HK-2 (cell line): ENCODE data around the gene SLC13A2.

Experiments
- DNase-seq: peaks from one replicate; pipeline ENCODE4 v3.0.0-alpha.2; 2018; ENCODE audit not compliant: unreplicated experiment

Gene SLC13A2

DNA sequence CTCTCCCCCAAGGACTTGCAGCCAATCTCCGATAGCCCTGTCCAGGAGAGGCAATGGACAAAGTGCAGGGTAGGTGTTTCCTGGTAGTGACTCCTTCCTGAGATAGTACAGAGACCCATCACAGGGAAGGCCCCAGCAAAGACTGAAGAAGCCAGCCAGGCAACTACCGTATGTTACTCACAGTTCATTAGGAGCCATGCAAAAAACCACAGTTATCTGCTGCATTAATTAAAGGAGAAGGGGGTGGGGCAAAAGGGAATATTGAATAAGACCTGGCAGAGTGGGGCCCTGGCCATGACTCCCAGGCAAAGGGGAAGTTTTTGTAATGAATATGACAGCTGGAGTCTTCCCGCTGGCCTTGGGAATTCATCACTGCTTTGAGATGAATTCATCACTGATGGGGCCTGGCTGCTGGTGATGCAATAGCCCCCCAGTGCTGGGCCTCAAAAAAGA is 2.5 kb upstream of the SLC13A2 start:
- no peak for DNase-seq

DNA sequence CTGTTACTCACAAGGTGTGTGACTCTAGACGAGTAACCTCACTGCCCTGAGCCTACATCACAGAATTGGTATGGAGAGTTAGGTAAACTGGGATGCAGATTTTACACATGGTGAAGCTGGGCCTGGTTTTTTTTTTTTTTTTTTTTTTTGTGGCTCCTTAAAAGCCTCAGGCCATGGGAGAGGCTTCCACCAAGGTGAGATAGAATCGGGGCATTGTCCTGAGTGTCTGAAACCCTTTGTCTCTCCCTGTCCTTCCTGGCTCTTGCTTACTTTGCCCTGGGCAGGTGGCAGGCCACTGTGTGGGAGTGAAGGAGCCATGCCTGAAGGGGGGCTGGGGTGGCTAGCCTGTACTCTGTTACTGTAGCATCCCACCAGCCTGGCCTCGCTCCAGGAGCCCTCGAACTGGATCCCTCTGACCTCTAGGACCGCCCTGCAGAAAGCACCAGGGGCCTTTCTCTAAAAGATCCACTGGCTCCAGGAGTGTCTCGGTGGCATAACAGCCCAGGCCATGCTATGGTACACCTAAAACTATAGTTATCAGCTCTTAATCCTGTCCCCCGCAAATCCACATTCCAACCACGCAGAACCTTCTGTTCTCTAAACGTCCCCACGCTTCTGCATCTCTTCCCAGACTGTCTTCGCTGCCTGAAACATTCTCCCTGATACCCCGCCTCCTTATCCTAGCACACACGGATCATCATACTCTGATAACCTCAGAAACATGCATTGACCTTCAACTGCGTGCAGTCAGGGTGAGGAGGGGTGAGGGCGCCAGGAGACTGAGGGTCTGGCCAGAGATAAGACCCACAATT is 1.7 kb upstream of the SLC13A2 start:
- no peak for DNase-seq

DNA sequence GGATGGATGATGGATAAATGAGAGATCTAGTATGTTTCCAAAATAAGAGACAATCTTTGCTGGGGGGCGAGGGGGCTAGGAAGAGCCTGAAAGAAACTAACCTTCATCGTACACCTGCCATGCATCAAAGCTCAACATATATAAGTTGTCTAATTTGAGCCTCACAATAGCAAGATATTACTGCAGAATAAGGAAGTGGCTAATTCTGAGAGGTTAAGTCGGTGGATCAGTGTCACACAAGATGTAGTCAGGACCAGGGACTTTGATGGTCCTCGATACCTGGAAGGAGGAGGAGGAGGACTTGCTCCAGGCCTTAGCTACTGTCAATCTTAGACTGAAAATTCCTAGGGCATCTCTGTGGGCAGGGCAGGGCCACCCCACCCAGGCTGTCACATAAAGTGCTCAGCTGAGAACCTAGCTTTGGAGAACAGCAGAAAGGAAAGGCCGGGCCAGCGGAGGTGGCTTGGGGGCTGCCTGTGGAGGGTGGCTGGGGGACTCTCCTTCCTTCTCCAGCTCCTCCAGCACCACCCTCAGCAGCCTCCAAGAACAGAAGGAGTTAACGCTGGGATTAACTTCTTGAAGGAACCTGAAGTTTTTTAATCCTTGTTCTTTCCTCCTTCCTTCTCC is 460 bp upstream of the SLC13A2 start:
- no peak for DNase-seq

DNA sequence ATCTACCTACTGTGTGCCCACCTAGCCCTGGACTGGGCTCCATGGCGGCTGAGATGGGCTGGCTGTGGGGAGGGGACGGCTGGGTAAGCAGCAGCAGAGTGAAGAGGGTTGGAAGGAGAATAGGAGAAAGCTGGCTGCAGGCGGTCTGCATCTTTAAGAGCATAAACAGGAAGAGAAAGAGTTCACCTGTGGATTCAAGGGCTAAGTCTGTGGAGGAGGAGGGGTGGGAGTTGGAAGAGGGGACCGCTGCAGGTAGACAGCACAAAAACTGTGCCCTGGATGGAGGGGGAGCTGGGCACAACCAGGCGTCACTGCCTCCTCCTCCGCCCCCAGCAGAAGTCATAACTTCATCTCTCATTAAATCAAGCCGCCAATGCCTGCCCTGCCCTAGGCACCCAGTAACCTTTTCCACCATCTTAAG is 677 bp downstream of the SLC13A2 start:
- no peak for DNase-seq

DNA sequence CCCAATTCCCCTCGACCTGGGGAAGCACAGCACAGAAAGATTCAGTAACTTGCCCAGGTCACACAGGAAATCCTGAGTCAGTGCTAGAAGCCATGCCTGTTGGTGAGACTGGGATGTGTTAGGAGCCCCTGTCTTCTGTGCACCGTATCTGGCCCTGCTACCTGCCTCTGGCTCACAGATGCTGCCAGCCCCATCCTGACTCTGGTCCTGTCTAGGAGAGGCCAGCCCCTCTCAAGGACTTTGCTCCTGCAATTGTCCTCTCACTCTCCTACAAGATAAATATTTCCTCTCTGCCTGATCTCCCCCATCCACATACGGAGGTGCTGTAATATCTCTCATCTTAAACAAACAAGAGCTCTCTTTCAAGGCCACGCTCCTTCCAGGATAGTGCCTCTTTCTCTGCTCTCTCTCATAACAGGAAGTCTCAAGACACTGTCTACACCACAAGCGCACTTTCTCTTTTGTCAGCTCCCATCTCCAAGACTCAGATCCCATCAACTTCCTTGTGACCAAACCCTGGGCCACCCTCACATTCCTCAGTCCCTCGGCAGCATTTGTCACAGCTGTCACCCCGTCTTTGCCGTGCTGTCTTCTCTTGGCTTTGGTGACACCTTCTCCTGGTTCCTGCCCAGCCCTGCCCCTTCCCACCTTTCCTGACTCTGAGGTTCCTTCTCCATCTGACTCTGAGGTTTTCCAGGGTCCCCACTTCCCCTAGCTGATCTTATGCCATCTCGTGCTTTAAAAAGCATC is 1.9 kb downstream of the SLC13A2 start:
- no peak for DNase-seq

DNA sequence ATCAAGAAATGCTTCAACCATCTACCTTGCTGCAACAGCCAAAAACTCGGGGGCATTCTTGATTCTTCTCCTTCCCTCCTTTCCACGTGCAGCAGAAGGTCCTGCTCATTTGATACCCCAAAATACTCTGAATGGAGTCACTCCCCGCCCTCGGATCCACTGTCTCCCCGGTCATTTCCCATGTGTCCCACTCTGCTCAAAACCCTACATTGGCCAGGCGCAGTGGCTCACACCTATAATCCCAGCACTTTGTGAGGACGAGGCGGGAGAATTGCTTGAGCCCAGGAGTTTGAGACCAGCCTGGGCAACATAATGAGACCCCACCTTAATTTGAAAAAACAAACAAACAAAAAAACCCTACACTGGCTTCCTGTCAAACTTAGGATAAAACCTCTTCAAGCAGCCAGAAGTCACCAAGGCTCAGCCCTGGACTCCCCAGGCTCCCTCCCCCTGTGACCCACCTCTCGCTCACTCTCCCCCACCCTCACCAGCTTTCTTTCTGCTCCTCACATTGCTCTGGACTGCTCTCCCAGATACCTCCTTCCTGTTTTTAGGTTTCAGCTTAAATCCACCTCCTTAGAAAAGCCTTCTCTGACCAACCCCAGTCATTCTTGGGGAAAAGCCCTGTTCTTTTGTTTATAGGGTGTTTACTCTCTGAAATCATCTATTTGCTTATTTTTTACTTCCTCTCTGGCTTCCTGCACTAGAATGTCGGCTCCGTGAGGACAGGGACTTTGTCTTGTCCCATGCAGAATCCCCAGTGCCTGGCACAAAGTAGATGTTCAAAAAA is 2.8 kb downstream of the SLC13A2 start:
- no peak for DNase-seq

DNA sequence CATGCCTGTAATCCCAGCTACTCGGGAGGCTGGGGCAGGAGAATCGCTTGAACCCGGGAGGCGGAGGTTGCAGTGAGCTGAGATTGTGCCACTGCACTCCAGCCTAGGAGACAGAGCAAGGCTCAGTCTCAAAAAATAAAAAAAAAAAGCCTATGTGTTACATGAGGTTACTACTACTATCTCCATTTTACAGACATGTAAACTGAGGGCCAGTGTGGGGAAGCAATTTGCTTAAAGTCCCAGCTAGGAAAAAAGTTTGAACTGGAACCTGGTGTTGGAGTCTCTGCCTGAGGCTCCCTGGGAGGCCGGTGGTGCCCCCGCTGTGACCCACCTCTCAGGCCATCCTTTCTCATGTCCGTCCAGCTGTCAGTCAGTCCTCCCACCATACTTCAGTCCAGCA is 4.5 kb downstream of the SLC13A2 start:
- DNase-seq, result no peak

DNA sequence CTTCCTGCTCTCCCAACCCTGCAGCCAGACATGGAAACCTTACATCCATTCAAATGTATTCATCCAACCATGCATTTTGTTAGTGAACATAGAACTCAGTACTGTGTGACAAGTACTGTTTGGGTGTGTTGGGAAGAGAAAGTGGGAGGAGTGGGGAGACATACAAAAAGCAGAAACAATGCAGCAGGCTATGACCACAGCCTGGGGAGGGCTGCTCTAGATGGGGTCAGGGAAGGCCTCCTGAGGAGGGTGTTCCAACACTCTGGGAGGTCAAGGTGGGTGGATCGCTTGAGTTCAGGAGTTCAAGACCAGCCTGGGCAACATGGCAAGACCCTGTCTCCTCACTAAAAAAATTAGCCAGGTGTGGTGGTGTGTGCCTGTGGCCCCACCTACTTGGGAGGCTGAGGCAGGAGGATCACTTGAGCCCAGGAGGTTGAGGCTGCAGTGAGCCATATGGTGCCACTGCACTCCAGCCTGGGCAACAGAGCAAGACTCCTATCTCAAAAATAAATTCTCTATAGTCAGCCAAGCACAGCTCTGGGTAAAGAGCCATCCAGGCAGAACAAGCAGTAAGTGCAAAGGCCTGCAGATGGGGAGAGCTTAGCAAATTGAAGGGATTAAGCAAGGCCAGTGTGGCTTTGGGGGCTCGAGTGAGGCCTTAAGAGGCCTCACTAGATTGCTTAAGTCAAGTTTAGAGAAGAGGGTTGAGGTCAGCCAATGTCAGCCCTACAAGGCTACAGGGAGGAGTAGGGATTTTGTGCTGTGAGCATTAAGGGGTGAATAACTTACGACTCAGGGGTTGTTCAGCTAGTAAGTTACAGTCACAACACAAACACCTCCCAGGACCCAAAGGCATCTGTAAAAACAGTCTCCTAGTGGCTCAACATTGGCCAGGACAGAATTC is 5.5 kb downstream of the SLC13A2 start:
- no peak for DNase-seq

DNA sequence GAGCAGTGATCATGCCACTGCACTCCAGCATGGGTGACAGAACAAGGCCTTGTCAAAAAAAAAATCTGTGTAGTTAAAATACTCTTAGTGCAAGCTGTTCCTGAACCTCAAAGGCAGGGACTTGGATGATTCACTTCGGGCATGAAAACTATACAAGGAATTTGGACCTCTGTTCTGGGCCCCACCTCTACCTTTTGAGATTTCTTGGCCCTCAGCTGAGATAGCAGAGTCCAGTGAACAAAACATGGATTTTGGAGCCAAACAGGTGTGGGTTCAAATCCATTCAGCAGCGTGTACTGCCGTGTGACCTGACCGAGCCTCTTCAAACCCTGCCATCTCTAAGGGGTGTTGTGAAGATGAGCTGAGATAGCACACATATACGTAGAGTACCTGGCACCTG is 6.8 kb downstream of the SLC13A2 start:
- no peak for DNase-seq

DNA sequence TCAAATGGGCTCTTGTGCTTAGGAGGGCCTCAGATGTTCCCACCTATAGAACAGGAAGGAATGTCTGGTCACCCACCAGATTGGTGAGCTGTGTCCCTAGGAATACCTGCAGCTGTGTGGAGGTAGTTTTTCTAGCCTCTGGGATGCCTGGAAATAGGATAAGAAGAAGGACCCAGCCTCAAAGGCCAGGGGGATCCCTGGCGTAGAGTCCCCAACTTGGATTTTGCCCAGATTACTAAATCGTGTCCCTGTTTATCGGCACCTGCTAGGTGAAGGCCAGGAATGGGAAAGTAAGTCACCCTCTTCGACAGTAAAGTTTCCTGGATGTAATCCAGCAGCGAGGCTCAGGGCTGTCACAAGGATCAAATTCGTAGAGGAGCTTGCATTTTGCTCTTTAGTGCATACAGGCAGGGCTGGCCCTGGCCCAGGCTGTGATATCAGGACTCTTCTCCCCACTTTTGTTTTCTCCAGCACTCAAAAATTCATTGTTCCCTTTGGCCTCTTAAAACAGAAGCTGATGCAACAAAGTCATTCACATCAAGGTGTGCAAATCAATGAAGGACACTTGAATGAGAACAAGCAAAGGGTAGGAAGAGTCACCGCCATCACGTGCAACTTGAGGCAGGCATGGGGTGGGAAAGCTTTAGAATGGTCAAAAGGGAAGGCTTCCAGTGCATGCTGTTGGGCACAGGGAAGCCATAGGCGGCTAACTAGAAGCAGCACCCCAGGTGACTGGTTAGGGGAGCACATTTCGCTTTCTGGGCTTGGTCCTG is 7.5 kb downstream of the SLC13A2 start:
- DNase-seq, result no peak

DNA sequence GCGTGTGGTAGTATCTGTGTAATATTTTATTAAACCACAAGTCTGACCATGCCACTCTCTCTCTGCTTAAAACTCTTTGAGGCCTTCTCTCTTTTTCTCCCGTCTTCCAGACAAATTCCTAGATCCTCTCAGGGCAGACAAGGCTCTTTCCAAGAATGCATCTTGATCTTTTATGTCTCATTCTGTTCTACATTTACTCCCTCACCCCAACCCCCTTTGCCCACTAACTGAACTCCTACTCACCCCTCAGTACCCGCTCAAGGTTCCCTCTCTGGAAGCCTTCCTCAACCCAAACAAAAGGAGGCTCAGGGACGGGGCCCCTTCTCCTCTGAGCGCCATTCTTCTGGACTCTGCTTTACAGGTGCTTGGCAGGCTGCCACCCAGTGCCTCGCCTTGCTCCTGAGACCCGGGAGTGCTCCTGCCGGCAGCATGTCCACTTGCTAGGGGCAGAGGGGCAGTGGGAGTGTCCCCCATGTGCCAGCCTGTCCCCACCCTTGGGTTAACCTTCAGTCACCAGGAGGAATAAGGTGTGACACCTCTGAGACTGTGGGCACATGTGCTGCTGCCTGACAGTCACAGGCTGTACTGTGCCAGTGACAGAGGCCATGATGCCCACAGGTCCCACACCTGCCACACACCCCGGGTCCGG is 9.2 kb downstream of the SLC13A2 start:
- DNase-seq, result no peak

DNA sequence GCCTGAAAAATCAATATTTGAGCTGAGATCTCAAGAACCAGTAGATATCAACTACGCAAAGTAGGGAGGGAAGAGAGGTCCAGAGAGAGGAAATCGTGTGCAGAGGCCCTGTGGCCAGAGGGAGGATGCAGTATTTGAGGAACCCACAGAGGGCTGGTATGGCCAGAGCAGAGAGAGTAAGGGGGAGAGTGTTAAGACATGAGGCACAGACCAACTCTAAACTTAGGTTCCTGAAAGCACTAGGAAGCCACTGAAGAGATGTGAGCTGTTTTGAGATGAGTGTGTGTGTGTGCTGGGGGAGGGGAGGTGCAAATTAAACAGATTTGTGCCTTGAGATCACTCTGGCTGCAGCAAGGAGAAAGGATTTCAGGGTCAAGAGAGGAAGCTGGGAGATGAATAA is 10.9 kb downstream of the SLC13A2 start:
- no peak for DNase-seq

DNA sequence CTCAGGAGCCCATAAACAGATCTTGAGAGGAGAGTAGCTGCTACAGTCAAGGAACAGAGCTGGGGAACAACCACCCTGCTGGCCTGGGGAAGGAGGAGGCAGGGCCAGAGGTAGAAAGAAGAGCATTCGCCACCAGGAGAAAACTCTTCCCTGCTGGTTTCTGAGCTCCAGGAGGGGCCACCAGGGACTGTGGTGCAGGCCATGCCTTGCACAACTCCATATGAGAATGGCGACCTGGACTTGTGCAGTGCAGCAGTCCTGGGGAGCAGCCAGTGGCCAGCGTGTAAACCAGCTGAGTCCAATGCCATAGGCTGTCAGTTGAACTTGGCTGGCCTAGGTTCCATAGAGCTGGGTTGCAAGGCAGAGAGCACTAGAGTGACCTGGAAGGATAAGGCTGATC is 11.6 kb downstream of the SLC13A2 start:
- no peak for DNase-seq

DNA sequence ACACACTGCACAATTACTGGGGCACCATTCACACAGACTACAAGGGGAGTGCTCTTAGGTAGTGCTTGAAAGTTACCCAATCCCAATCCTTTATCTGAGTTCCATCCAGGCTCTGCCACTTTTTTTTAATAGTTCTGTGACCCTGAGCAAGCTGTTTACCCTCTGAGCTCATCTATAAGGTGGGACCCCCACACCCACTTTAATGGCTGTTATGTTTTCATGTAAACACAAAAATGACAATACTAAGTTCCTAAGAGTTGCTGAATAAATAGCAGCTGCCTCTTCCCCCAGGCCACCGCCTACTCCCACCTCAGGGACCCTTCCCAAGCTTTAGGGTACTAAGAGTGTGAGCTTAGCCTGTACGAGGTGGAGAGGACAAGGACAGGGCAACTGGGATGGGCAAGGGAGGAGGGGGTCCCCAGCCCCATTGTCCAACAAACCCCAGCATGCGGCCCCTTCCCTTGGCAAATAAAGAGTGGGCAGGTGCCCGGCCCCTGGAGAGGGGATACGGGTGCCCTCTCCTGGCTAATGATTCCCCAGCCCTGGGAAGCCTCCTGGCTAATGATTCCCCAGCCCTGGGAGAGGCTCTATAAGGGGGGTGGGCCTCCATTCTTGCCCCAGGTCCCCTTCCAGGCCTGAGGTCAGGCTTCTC is 14.6 kb downstream of the SLC13A2 start:
- DNase-seq, result no peak

DNA sequence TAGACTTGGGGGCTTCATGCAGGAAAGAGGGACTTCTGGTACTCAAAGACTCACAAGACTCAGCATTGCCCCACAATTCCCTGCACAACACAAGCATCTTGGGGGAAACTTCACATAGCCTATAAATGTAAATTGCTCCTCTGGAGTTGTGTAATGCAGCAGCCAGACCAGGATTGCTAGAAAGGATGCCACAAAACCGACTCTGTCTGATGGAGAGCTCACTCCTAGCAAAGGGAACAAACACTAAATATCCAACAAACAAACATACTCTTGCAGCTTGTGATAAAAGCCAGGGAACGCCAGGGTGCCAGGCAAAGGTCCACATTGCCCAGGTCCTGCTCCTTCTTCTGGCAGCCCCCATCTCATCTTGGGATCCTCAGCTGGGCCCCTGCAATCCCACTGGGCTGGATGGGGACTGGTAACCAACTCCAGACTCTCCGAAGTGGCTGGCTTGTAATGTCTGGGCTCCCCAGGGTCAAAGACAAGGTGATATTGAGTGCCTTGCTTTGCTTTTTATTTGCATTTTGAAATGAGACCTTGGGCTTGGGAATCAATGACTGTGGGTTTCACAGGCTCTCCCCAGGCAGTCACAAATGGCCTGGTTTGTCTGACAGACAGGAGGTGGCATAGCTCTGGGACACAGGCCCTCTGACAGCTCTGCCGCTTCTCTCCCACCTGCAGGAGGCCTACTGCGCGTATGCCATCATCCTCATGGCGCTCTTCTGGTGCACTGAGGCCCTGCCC is 15.3 kb downstream of the SLC13A2 start:
- no peak for DNase-seq

DNA sequence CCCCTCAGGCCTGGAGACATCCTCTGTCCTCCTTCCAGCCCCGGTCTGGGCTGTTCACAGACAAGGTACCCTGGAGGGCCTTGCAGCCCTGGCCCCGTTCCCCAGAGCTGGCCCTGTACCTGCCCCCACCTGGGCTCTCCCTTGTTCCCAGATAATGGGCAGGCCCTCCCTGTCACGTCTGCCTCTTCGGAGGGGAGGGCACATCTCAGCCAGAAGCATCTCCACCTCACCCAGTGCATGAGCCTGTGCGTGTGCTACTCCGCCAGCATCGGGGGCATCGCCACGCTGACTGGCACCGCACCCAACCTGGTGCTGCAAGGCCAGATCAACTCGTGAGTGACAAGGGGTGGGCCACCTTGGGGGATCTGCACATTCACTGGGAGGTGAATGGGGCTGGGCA is 17.8 kb downstream of the SLC13A2 start:
- DNase-seq, result no peak

DNA sequence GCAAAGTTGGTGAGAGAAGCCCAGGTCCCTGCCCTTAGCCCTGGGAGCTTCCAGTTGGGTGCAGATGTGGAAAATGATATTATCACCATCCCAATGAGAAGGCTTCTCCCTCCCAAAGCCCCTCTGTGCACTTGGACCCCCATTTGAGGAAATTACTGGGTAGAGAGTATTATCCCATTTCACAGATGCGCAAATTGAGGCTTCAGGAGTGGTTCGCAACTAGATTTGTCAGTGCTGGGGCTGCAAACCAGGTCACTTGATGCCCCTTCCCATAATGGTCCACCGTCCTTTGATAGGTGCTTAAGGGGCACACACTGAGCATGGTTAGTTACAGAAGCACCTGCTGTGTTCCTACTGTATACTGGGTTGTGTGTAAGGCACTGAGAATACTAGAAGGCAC is 18.4 kb downstream of the SLC13A2 start:
- DNase-seq, result no peak
